Measurements from ENCODE around the gene WWC1. TPM values are rescaled to one million over a fixed set of nuclear protein-coding genes. Genes with fewer than 3 reads are reported as not detected.

Gene WWC1
- total RNA-seq, 3 donors from 2014 or later, result 0.86 to 5.0 (median 1.7) TPM

GRCh38 chr5:168443950-168444700, 152.7 kb downstream of the WWC1 start:
- Mint-ChIP-seq H3K4me3 (no peak overlapping the region), H3K36me3 (ENCODE audit: insufficient read depth) (no peaks in the 10 kb centered on the region), H3K4me1 (ENCODE audit: low read depth) (no peaks in the 10 kb centered on the region), H3K27me3 (ENCODE audit: low read depth) (no peaks in the 10 kb centered on the region), H3K9me3 (no peaks in the 10 kb centered on the region)
- no peak for DNase-seq
- no peak for ATAC-seq

DNA sequence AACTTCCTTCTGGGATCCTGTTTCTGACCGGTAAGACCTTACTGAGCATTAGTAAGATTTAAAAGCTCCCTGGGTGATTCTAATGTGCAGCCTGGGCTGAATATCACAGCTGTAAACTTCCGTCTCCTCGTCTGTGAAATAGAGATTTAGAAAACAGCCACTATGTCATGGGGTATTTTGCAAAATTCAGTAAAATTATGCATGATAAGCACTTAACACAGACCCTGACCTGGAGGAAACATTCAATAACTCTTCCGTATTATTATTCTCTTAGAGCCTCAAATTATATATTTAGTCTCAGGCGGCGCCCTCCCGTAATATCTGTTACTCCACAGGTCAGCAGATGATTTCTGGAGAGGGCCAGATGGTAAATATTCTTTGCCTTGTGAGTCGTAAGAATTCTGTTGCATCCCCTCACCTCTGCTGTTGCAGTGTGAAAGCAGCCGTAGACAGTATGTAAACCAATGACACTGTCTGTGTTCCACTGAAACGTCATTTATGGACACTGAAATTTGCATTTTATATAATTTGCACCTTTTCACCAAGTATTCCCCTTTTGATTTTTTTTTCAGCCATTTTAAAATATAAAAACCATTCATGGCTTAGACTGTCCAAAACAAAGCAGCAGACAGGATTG, 155.7 kb downstream of the WWC1 start:
- Mint-ChIP-seq H3K27me3 (ENCODE audit: low read depth) (no peaks in the 10 kb centered on the region), H3K4me3 (no peak overlapping the region), H3K9me3 (no peaks in the 10 kb centered on the region), H3K4me1 (ENCODE audit: low read depth) (no peaks in the 10 kb centered on the region), H3K36me3 (ENCODE audit: insufficient read depth) (no peaks in the 10 kb centered on the region)
- DNase-seq (no peak), ATAC-seq (no peak)

DNA sequence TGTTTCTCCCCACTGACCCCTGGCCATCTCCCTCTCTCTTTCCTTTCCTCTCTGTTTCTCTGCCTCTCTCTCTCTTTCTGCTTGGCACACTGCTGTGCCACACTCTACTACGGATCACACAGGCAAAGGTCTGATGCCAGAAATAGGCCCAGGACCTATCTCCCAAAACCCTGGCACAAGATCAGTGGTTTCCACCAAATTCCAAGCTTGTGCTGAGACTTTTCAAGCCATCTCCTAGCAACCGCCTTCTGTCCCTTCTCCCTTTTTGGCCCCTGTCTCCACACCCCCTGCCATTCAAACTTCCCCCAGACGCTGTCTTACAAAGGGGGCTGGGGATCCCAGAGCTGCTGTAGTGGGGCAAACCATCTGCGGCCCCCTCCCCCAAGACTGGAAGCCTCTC, 156.4 kb downstream of the WWC1 start:
- H3K36me3 Mint-ChIP-seq (ENCODE audit: insufficient read depth), result no peaks in the 10 kb centered on the region
- ATAC-seq (no peak), DNase-seq (no peak)
- H3K27me3 Mint-ChIP-seq (ENCODE audit: low read depth), result no peaks in the 10 kb centered on the region
- H3K9me3 Mint-ChIP-seq, result no peaks in the 10 kb centered on the region
- H3K4me1 Mint-ChIP-seq (ENCODE audit: low read depth), result no peaks in the 10 kb centered on the region
- H3K4me3 Mint-ChIP-seq, result no peak overlapping the region

- no peak for ATAC-seq
- Mint-ChIP-seq H3K4me3 (no peak overlapping the region), H3K4me1 (ENCODE audit: low read depth) (no peaks in the 10 kb centered on the region), H3K36me3 (ENCODE audit: insufficient read depth) (no peaks in the 10 kb centered on the region), H3K9me3 (no peaks in the 10 kb centered on the region), H3K27me3 (ENCODE audit: low read depth) (no peaks in the 10 kb centered on the region)
- no peak for DNase-seq
Measured at GRCh38 chr5:168449166-168449565, 157.7 kb downstream of the WWC1 start.

- Mint-ChIP-seq H3K4me1 (ENCODE audit: low read depth) (no peaks in the 10 kb centered on the region), H3K9me3 (no peaks in the 10 kb centered on the region), H3K36me3 (ENCODE audit: insufficient read depth) (no peaks in the 10 kb centered on the region), H3K27me3 (ENCODE audit: low read depth) (no peaks in the 10 kb centered on the region), H3K4me3 (no peak overlapping the region)
- DNase-seq (no peak), ATAC-seq (no peak)
Measured at GRCh38 chr5:168451565-168451964, 160.1 kb downstream of the WWC1 start.

GRCh38 chr5:168455201-168455600, 163.8 kb downstream of the WWC1 start:
- no peaks in the 10 kb centered on the region for H3K4me1 Mint-ChIP-seq (ENCODE audit: low read depth)
- no peaks in the 10 kb centered on the region for H3K36me3 Mint-ChIP-seq (ENCODE audit: insufficient read depth)
- H3K27me3 Mint-ChIP-seq (ENCODE audit: low read depth), result no peaks in the 10 kb centered on the region
- no peak for DNase-seq
- no peaks in the 10 kb centered on the region for H3K9me3 Mint-ChIP-seq
- no peak overlapping the region for H3K4me3 Mint-ChIP-seq
- no peak for ATAC-seq

DNA sequence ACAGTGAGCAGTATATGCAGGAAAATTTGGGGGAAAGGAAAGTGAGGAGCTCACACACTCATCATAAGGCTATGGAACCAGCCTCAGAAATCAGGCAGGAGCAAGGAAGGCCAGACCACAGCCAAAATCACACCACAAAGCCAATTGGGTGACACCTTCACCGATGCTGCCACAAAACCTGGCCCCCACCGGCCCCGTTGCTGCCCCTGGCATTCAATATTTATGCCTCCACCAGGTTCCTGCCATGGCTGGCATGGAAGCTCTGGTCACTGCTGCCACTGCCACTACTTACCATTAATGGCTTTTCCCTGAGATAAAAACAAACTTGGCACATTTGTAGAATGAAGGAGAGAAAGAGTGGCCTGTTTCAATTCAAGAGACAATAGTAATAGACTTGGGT, 166.1 kb downstream of the WWC1 start:
- H3K27me3 Mint-ChIP-seq (ENCODE audit: low read depth), result no peaks in the 10 kb centered on the region
- H3K36me3 Mint-ChIP-seq (ENCODE audit: insufficient read depth), result no peaks in the 10 kb centered on the region
- ATAC-seq, result no peak
- DNase-seq, result no peak
- no peak overlapping the region for H3K4me3 Mint-ChIP-seq
- no peaks in the 10 kb centered on the region for H3K4me1 Mint-ChIP-seq (ENCODE audit: low read depth)
- no peaks in the 10 kb centered on the region for H3K9me3 Mint-ChIP-seq

GRCh38 chr5:168460606-168461005, 169.2 kb downstream of the WWC1 start:
- DNase-seq (no peak), ATAC-seq (no peak)
- H3K27me3 Mint-ChIP-seq (ENCODE audit: low read depth), result no peaks in the 10 kb centered on the region
- no peaks in the 10 kb centered on the region for H3K4me1 Mint-ChIP-seq (ENCODE audit: low read depth)
- H3K9me3 Mint-ChIP-seq, result no peaks in the 10 kb centered on the region
- no peaks in the 10 kb centered on the region for H3K36me3 Mint-ChIP-seq (ENCODE audit: insufficient read depth)
- H3K4me3 Mint-ChIP-seq, result no peak overlapping the region

DNA sequence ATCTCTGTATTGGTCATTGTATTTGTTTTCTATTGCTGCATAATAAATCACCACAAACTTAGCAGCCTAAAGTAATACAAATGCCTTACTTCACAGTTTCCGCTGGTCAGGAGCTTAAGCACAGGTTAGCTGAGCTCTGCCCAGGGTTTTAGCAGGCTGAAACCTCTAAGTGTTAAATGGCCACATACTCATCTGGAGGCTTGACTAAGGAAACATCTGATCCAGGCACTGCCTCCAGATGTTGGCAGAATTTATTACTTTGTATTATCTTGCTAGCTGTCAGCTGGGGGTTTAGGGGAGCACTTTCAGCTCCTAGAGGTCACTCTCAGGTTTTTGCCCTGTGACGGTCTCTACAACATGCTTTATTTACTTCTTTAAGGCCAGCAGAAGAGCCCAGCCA, 171.6 kb downstream of the WWC1 start:
- Mint-ChIP-seq H3K4me3 (no peak overlapping the region), H3K9me3 (no peaks in the 10 kb centered on the region), H3K4me1 (ENCODE audit: low read depth) (no peaks in the 10 kb centered on the region), H3K27me3 (ENCODE audit: low read depth) (no peaks in the 10 kb centered on the region), H3K36me3 (ENCODE audit: insufficient read depth) (no peaks in the 10 kb centered on the region)
- ATAC-seq (no peak), DNase-seq (no peak)

DNA sequence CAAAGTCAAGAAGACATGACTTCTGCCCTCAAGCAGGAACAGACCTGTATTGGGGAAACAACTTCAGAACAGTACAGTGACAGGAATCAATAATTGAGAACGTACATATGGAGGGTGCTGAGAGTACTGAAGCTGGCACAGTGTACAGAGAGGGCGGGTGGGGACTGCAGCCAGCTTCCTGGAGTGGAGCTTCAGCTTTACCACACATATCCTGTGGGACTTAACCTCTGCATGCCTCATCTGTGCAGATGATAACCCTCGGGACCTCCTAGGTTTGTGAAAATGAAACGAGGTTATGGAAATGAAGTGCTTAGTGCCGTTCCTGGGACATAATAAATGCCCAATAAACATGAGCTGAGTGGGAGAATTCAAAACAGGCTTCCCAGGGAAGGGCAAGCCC, 172.8 kb downstream of the WWC1 start:
- no peaks in the 10 kb centered on the region for H3K36me3 Mint-ChIP-seq (ENCODE audit: insufficient read depth)
- H3K4me3 Mint-ChIP-seq, result no peak overlapping the region
- no peaks in the 10 kb centered on the region for H3K9me3 Mint-ChIP-seq
- DNase-seq (no peak), ATAC-seq (no peak)
- no peaks in the 10 kb centered on the region for H3K27me3 Mint-ChIP-seq (ENCODE audit: low read depth)
- no peaks in the 10 kb centered on the region for H3K4me1 Mint-ChIP-seq (ENCODE audit: low read depth)

DNA sequence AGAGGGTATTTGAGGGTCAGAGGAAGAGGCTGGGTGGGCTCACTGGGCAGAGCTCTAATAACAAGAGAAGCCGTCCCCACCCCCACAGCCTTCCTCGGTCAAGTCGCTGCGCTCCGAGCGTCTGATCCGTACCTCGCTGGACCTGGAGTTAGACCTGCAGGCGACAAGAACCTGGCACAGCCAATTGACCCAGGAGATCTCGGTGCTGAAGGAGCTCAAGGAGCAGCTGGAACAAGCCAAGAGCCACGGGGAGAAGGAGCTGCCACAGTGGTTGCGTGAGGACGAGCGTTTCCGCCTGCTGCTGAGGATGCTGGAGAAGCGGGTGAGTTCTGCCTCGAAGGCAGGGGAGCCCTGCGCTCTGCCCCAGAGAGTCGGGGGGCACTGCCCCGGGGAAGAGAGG, 173.2 kb downstream of the WWC1 start:
- no peaks in the 10 kb centered on the region for H3K27me3 Mint-ChIP-seq (ENCODE audit: low read depth)
- no peak overlapping the region for H3K4me3 Mint-ChIP-seq
- H3K4me1 Mint-ChIP-seq (ENCODE audit: low read depth), result no peaks in the 10 kb centered on the region
- no peaks in the 10 kb centered on the region for H3K36me3 Mint-ChIP-seq (ENCODE audit: insufficient read depth)
- DNase-seq, result no peak
- no peaks in the 10 kb centered on the region for H3K9me3 Mint-ChIP-seq
- ATAC-seq, result no peak

DNA sequence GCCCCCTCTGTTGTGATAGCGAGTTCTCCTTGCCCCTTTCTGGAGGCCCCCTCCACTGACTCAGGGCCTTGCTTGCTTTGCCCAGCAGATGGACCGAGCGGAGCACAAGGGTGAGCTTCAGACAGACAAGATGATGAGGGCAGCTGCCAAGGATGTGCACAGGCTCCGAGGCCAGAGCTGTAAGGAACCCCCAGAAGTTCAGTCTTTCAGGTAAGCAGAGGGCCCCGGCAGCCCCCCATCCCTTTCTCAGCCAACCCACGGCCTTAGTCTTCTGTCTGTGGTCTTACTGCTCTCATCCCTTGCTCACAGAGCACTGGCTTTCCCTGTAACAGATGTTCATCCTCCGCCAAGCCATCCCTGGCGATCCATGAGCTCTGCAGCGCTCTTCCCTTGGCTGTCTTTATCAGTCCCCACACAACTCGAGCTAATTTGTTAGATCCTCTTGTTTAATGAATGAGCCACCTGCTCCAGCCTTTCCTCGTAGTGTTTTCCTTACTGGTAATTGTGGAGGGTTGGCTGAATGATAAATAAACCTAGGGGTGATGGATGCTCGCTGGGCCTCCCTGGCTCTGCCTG, 176.4 kb downstream of the WWC1 start:
- Mint-ChIP-seq H3K36me3 (ENCODE audit: insufficient read depth) (no peaks in the 10 kb centered on the region), H3K4me1 (ENCODE audit: low read depth) (no peaks in the 10 kb centered on the region), H3K4me3 (no peak overlapping the region)

GRCh38 chr5:168468836-168469235, 177.4 kb downstream of the WWC1 start:
- Mint-ChIP-seq H3K4me3 (no peak overlapping the region), H3K9me3 (no peaks in the 10 kb centered on the region), H3K4me1 (ENCODE audit: low read depth) (no peaks in the 10 kb centered on the region), H3K36me3 (ENCODE audit: insufficient read depth) (no peaks in the 10 kb centered on the region), H3K27me3 (ENCODE audit: low read depth) (no peaks in the 10 kb centered on the region)
- ATAC-seq (no peak), DNase-seq (no peak)

More for the DNA sequence above, 176.4 kb downstream of the WWC1 start:
- ATAC-seq (no peak), DNase-seq (no peak)
- H3K27me3 Mint-ChIP-seq (ENCODE audit: low read depth), result no peaks in the 10 kb centered on the region
- H3K9me3 Mint-ChIP-seq, result no peaks in the 10 kb centered on the region

DNA sequence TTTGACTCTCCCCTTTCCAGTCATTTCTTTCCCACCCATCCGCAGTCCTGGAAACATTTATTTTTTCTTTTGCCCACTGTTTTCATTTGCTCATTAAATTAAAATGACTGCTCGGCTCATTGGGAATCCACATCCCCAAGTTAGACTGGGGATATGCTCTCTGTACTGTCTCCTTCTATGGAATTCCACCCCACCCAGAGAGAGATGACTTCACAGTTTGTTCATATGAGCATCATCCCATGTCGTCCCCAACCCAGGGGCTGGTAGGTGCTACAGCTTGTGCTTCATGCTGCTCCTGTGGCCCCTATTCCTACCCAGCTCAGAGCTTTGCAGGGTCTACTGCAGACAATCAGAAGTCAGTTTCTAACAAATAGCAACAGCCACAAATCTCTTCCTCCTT, 178.4 kb downstream of the WWC1 start:
- Mint-ChIP-seq H3K4me1 (ENCODE audit: low read depth) (no peaks in the 10 kb centered on the region), H3K36me3 (ENCODE audit: insufficient read depth) (no peaks in the 10 kb centered on the region), H3K4me3 (no peak overlapping the region), H3K27me3 (ENCODE audit: low read depth) (no peaks in the 10 kb centered on the region), H3K9me3 (no peaks in the 10 kb centered on the region)
- ATAC-seq (no peak), DNase-seq (no peak)

- no peak for DNase-seq
- ATAC-seq, result no peak
- H3K4me3 Mint-ChIP-seq, result no peak overlapping the region
- no peaks in the 10 kb centered on the region for H3K4me1 Mint-ChIP-seq (ENCODE audit: low read depth)
- no peaks in the 10 kb centered on the region for H3K27me3 Mint-ChIP-seq (ENCODE audit: low read depth)
- H3K36me3 Mint-ChIP-seq (ENCODE audit: insufficient read depth), result no peaks in the 10 kb centered on the region
- no peaks in the 10 kb centered on the region for H3K9me3 Mint-ChIP-seq
Measured at GRCh38 chr5:168471785-168472184, 180.3 kb downstream of the WWC1 start.

Measured in activated T-cell treated with anti-CD3 and anti-CD28 coated beads, Interleukin-2, amount 50 U/mL, for 4 hours (primary cell).